ENCODE measurements around the gene ACOT7.
"Not testable (repeated sequence)": the region's sequence is repeated elsewhere in the genome, so short reads cannot be mapped to it uniquely, and the experiment has no call there.

The ACOT7 gene

DNA sequence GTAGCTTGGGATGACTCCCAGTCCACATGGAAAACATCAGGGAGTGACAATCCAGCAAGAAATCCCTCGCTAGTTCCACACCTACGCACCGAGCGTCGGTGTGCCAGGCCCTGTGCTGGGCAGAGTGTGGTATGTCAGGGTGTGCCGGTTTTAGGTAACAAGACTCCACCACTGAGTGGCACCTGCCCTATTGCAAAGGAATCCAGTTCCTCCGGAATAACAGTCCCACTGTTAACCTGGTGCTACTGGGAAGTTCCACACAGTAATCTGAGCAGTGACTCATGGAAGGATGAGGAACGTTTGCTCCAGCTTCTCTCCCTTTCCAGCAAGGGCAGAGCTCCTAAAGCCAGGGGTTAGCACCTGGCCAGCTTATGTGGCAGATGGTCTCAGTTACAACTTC is 173.3 kb downstream of the ACOT7 start:
- Histone ChIP-seq H3K4me3 (ENCODE audit: low read length) (no peak overlapping the region), H4K20me1 (ENCODE audit: insufficient read depth, low read length) (no peaks in the 10 kb centered on the region), H2AFZ (ENCODE audit: low read length) (no peak overlapping the region), H3K36me3 (replicated peaks; ENCODE audit: insufficient read depth, low read length) (peaks cover 15% of the 10 kb centered on the region), H3K4me1 (ENCODE audit: low read length) (no peaks in the 10 kb centered on the region), H3K9ac (ENCODE audit: low read length) (no peak overlapping the region), H3K4me2 (ENCODE audit: low read depth, low read length) (no peak overlapping the region), H3F3A (ENCODE audit: insufficient read depth, low read length) (no peaks in the 10 kb centered on the region), H3K79me2 (ENCODE audit: low read length) (no peaks in the 10 kb centered on the region), H3K27me3 (replicated peaks; ENCODE audit: insufficient read depth, low read length) (peaks cover 4% of the 10 kb centered on the region; the same call in 1 of the 2 replicates), H3K9me3 (replicated peaks; ENCODE audit: insufficient read depth, low read length) (no peaks in the 10 kb centered on the region), H3K27ac (ENCODE audit: low read length) (no peak overlapping the region), H3K9me2 (replicated peaks; ENCODE audit: insufficient read depth, low read length) (no peaks in the 10 kb centered on the region)
- TF ChIP-seq, protein P1, sequence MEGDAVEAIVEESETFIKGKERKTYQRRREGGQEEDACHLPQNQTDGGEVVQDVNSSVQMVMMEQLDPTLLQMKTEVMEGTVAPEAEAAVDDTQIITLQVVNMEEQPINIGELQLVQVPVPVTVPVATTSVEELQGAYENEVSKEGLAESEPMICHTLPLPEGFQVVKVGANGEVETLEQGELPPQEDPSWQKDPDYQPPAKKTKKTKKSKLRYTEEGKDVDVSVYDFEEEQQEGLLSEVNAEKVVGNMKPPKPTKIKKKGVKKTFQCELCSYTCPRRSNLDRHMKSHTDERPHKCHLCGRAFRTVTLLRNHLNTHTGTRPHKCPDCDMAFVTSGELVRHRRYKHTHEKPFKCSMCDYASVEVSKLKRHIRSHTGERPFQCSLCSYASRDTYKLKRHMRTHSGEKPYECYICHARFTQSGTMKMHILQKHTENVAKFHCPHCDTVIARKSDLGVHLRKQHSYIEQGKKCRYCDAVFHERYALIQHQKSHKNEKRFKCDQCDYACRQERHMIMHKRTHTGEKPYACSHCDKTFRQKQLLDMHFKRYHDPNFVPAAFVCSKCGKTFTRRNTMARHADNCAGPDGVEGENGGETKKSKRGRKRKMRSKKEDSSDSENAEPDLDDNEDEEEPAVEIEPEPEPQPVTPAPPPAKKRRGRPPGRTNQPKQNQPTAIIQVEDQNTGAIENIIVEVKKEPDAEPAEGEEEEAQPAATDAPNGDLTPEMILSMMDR (IDR thresholded peaks at IDR 0.05; ENCODE audit: low read length): no peak
- TF ChIP-seq EZH2 (optimal IDR thresholded peaks at IDR 0.05; ENCODE audit: low read depth, low read length) (no peak), EZH2phosphoT487 (IDR thresholded peaks at IDR 0.05; ENCODE audit: low read length) (no peak)
- DNase-seq: no peak

DNA sequence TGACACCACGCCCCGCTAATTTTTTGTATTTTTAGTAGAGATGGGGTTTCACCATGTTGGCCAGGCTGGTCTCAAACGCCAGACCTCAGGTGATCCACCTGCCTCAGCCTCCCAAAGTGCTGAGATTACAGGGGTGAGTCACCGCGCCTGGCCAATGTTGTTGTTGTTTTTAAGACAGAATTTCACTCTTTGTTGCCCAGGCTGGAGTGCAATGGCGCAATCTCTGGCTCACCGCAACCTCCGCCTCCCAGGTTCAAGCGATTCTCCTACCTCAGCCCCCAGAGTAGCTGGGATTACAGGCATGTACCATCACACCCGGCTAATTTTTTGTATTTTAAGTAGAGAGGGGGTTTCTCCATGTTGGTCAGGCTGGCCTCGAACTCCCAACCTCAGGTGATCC is 173.9 kb downstream of the ACOT7 start:
- not testable (repeated sequence) for H3K9me2 ChIP-seq (replicated peaks; ENCODE audit: insufficient read depth, low read length); H2AFZ ChIP-seq (ENCODE audit: low read length); H3K4me3 ChIP-seq (ENCODE audit: low read length); H3K27ac ChIP-seq (ENCODE audit: low read length); H3F3A ChIP-seq (ENCODE audit: insufficient read depth, low read length); H3K79me2 ChIP-seq (ENCODE audit: low read length); DNase-seq; H3K4me1 ChIP-seq (ENCODE audit: low read length); H3K9me3 ChIP-seq (replicated peaks; ENCODE audit: insufficient read depth, low read length); H3K4me2 ChIP-seq (ENCODE audit: low read depth, low read length); H3K9ac ChIP-seq (ENCODE audit: low read length); H3K27me3 ChIP-seq (replicated peaks; ENCODE audit: insufficient read depth, low read length); H4K20me1 ChIP-seq (ENCODE audit: insufficient read depth, low read length)
- peaks cover 12% of the 10 kb centered on the region for H3K36me3 ChIP-seq (replicated peaks; ENCODE audit: insufficient read depth, low read length)

DNA sequence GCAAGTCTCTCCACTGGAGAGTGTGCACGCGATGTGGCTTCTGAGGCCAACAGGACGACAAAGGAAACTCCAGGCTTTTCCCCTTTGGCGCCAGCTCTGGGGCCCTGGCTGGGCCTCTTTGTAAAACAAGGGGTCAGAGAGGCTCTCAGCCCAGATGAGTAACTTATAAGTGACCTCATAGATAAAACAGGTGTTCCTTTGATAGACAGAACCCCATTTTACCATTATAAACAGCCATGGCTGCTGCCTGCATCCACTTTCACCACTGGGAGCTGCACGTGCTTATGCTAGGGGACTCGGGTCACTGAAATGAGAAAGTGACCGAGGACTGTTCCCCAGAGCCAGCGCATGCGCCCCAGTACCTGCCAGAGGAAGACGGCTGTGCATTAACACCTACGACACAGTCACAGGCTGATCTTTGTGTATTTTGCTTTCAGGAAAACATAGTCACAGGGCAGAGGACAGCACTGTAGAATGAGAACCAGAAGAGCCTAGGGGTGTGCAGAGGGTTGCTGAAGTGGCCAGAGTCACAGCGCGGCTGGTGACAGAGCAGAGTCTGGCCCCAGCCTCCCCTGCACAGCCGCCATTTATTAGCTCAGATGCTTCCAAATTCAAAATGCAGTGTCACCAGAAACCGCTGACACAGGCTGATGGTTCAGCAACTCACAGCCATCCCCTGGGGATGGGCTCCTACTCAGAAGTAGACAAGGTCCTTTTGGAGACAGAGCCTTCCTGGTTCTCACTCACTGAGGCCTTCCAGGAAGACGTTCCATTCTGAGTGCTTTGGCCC is 175.0 kb downstream of the ACOT7 start:
- no peaks in the 10 kb centered on the region for H3K79me2 ChIP-seq (ENCODE audit: low read length)
- H4K20me1 ChIP-seq (ENCODE audit: insufficient read depth, low read length): no peaks in the 10 kb centered on the region
- no peaks in the 10 kb centered on the region for H3K9me3 ChIP-seq (replicated peaks; ENCODE audit: insufficient read depth, low read length)
- H3K4me1 ChIP-seq (ENCODE audit: low read length): no peaks in the 10 kb centered on the region
- H3K4me3 ChIP-seq (ENCODE audit: low read length): no peak overlapping the region
- peaks cover 11% of the 10 kb centered on the region for H3K27me3 ChIP-seq (replicated peaks; ENCODE audit: insufficient read depth, low read length)
- no peaks in the 10 kb centered on the region for H3F3A ChIP-seq (ENCODE audit: insufficient read depth, low read length)
- H3K4me2 ChIP-seq (ENCODE audit: low read depth, low read length): no peak overlapping the region
- no peak for DNase-seq
- no peak overlapping the region for H3K27ac ChIP-seq (ENCODE audit: low read length)
- TF ChIP-seq EZH2phosphoT487 (IDR thresholded peaks at IDR 0.05; ENCODE audit: low read length) (no peak), EZH2 (optimal IDR thresholded peaks at IDR 0.05; ENCODE audit: low read depth, low read length) (no peak)
- TF ChIP-seq, protein P1 (IDR thresholded peaks at IDR 0.05; ENCODE audit: low read length): no peak
- no peak overlapping the region for H2AFZ ChIP-seq (ENCODE audit: low read length)
- no peaks in the 10 kb centered on the region for H3K9me2 ChIP-seq (replicated peaks; ENCODE audit: insufficient read depth, low read length)
- H3K9ac ChIP-seq (ENCODE audit: low read length): no peak overlapping the region
- H3K36me3 ChIP-seq (replicated peaks; ENCODE audit: insufficient read depth, low read length): peaks cover under 1% of the 10 kb centered on the region; the same call in 1 of the 2 replicates
